Measurements from ENCODE around the gene WWC2. TPM values are rescaled to one million over a fixed set of nuclear protein-coding genes. Genes with fewer than 3 reads are reported as not detected.

The WWC2 gene
- total RNA-seq, 4 donors from 2014 or later, result 4.5 to 10.7 (median 8.6) TPM

- no peak for TF ChIP-seq CTCF (IDR thresholded peaks at IDR 0.05 in 4 of 5, conservative IDR thresholded peaks at IDR 0.05 in 1 of 5)
- no peak for TF ChIP-seq POLR2A (IDR thresholded peaks at IDR 0.05)
- Histone ChIP-seq H3K36me3 (no peaks in the 10 kb centered on the region), H3K27ac (no peak overlapping the region), H3K4me1 (no peaks in the 10 kb centered on the region), H3K4me3 (no peak overlapping the region), H3K9me3 (no peaks in the 10 kb centered on the region), H3K27me3 (no peaks in the 10 kb centered on the region)
- in situ Hi-C loops (cut with MboI; ENCODE audit: low sequenced_read_pairs in 4 of 4) (no loop called here), intact Hi-C loops (cut with DNase I; ENCODE audit: low total_unique reads) (no loop called here)
- no peak for DNase-seq
- ATAC-seq, result no peak
Measured at GRCh38 chr4:183244506-183244905, 145.4 kb downstream of the WWC2 start.

GRCh38 chr4:183248201-183248600 is 149.1 kb downstream of the WWC2 start:
- Histone ChIP-seq H3K27me3 (no peaks in the 10 kb centered on the region), H3K4me3 (no peak overlapping the region), H3K4me1 (no peaks in the 10 kb centered on the region), H3K36me3 (no peaks in the 10 kb centered on the region), H3K27ac (no peak overlapping the region), H3K9me3 (no peaks in the 10 kb centered on the region)
- DNase-seq, result no peak
- no peak for ATAC-seq
- TF ChIP-seq CTCF (IDR thresholded peaks at IDR 0.05 in 4 of 5, conservative IDR thresholded peaks at IDR 0.05 in 1 of 5) (no peak), POLR2A (IDR thresholded peaks at IDR 0.05) (no peak)
- intact Hi-C loops (cut with DNase I; ENCODE audit: low total_unique reads) (no loop called here), in situ Hi-C loops (cut with MboI; ENCODE audit: low sequenced_read_pairs in 4 of 4) (no loop called here)

GRCh38 chr4:183249854-183250253 is 150.8 kb downstream of the WWC2 start:
- H3K9me3 ChIP-seq, result no peaks in the 10 kb centered on the region
- TF ChIP-seq POLR2A (IDR thresholded peaks at IDR 0.05) (no peak), CTCF (IDR thresholded peaks at IDR 0.05 in 4 of 5, conservative IDR thresholded peaks at IDR 0.05 in 1 of 5) (peak in 2 of 5 experiments; percentile 18 to 36)
- ATAC-seq (no peak), DNase-seq (no peak)
- H3K4me3 ChIP-seq, result no peak overlapping the region
- intact Hi-C loops (cut with DNase I; ENCODE audit: low total_unique reads), result no loop called here
- H3K27me3 ChIP-seq, result no peaks in the 10 kb centered on the region
- no peak overlapping the region for H3K27ac ChIP-seq
- H3K36me3 ChIP-seq, result no peaks in the 10 kb centered on the region
- H3K4me1 ChIP-seq, result no peaks in the 10 kb centered on the region
- in situ Hi-C loops (cut with MboI; ENCODE audit: low sequenced_read_pairs in 4 of 4), result loop anchor here in 3 of 4 donors (10.0 to 25.0 kb wide), 3 partner anchors 305 to 315 kb away; no protein-coding TSS in a partner anchor

- no peak overlapping the region for H3K27ac ChIP-seq
- H3K4me1 ChIP-seq, result no peaks in the 10 kb centered on the region
- in situ Hi-C loops (cut with MboI; ENCODE audit: low sequenced_read_pairs in 4 of 4), result loop anchor here in 3 of 4 donors (10.0 to 25.0 kb wide), 3 partner anchors 306 to 316 kb away; no protein-coding TSS in a partner anchor
- H3K4me3 ChIP-seq, result no peak overlapping the region
- no peaks in the 10 kb centered on the region for H3K36me3 ChIP-seq
- DNase-seq, result no peak
- no peaks in the 10 kb centered on the region for H3K27me3 ChIP-seq
- intact Hi-C loops (cut with DNase I; ENCODE audit: low total_unique reads), result no loop called here
- no peaks in the 10 kb centered on the region for H3K9me3 ChIP-seq
- no peak for ATAC-seq
- TF ChIP-seq CTCF (IDR thresholded peaks at IDR 0.05 in 4 of 5, conservative IDR thresholded peaks at IDR 0.05 in 1 of 5), result no peak
- no peak for TF ChIP-seq POLR2A (IDR thresholded peaks at IDR 0.05)
Measured at GRCh38 chr4:183250831-183251230, 151.8 kb downstream of the WWC2 start.

- TF ChIP-seq CTCF (IDR thresholded peaks at IDR 0.05 in 4 of 5, conservative IDR thresholded peaks at IDR 0.05 in 1 of 5) (no peak), POLR2A (IDR thresholded peaks at IDR 0.05) (no peak)
Measured at GRCh38 chr4:183252959-183253358, 153.9 kb downstream of the WWC2 start.

More at GRCh38 chr4:183252959-183253358, 153.9 kb downstream of the WWC2 start:
- ATAC-seq, result no peak
- no peaks in the 10 kb centered on the region for H3K27me3 ChIP-seq
- no peak overlapping the region for H3K4me3 ChIP-seq
- H3K9me3 ChIP-seq, result no peaks in the 10 kb centered on the region
- no peak overlapping the region for H3K27ac ChIP-seq
- H3K4me1 ChIP-seq, result no peaks in the 10 kb centered on the region
- intact Hi-C loops (cut with DNase I; ENCODE audit: low total_unique reads), result no loop called here
- H3K36me3 ChIP-seq, result no peaks in the 10 kb centered on the region
- in situ Hi-C loops (cut with MboI; ENCODE audit: low sequenced_read_pairs in 4 of 4), result loop anchor here in 3 of 4 donors (10.0 to 25.0 kb wide), 3 partner anchors 308 to 318 kb away; no protein-coding TSS in a partner anchor
- DNase-seq, result no peak

Measured in gastrocnemius medialis (tissue), 4 donors.